Cardiac muscle cell (in vitro differentiated cells and primary cell): ENCODE data around the gene ABTB2. TPM values are rescaled to one million over a fixed set of nuclear protein-coding genes. Genes with fewer than 3 reads are reported as not detected.

Source experiments
- DNase-seq, 2 donors: peaks; one replicate each; pipeline versions ENCODE4 v3.0.0 to v3.0.0-alpha.2; 2010 to 2017; ENCODE audit warnings: low read depth in 1 of 2, low spot score in 1 of 2
- H3K27ac ChIP-seq: fragments of 200-600 bp; sonication (generic); 2 replicates; pipeline ENCODE4 v1.5.1; 2016
- H3K27me3 ChIP-seq: fragments of 200-600 bp; sonication (generic); 2 replicates; pipeline ENCODE4 v1.6.0; 2016; ENCODE audit warnings: control low read depth
- H3K36me3 ChIP-seq: fragments of 200-600 bp; sonication (generic); 2 replicates; pipeline ENCODE4 v1.5.1; 2016; ENCODE audit warnings: control low read depth
- H3K4me1 ChIP-seq: fragments of 200-600 bp; sonication (generic); 2 replicates; pipeline ENCODE4 v1.8.1; 2017; ENCODE audit warnings: low read depth, mild to moderate bottlenecking, mixed run types
- H3K4me3 ChIP-seq: fragments of 200-600 bp; sonication (generic); 2 replicates; pipeline ENCODE4 v1.5.1; 2016; ENCODE audit warnings: mild to moderate bottlenecking
- H3K9me3 ChIP-seq: fragments of 200-600 bp; sonication (generic); 2 replicates; pipeline ENCODE4 v1.5.1; 2017; ENCODE audit warnings: low read depth, mild to moderate bottlenecking, control low read depth
- polyA plus RNA-seq: library from polyadenylated mRNA; unstranded; fragments of >200 nt; fragmentation: Nextera tagmentation; extraction: Ambion mirVana; gene quantifications from 2 replicates; pipeline ENCODE4 v1.2.1, GENCODE V29; 2016
- total RNA-seq: library from RNA; depleted of rRNA; stranded (reverse); fragments of >200 nt; gene quantifications from 2 replicates; pipeline ENCODE4 v1.2.3, GENCODE V29; 2016
- TF ChIP-seq, protein P1 (sequence below): IDR thresholded peaks from 2 replicates; pipeline ENCODE4 v1.5.1; 2012; ENCODE audit warnings: low read depth, mild to moderate bottlenecking, low read length

Gene ABTB2
- total and polyA plus RNA-seq, 2 experiments from 2014 or later: 29.0 to 61.3 TPM

DNA sequence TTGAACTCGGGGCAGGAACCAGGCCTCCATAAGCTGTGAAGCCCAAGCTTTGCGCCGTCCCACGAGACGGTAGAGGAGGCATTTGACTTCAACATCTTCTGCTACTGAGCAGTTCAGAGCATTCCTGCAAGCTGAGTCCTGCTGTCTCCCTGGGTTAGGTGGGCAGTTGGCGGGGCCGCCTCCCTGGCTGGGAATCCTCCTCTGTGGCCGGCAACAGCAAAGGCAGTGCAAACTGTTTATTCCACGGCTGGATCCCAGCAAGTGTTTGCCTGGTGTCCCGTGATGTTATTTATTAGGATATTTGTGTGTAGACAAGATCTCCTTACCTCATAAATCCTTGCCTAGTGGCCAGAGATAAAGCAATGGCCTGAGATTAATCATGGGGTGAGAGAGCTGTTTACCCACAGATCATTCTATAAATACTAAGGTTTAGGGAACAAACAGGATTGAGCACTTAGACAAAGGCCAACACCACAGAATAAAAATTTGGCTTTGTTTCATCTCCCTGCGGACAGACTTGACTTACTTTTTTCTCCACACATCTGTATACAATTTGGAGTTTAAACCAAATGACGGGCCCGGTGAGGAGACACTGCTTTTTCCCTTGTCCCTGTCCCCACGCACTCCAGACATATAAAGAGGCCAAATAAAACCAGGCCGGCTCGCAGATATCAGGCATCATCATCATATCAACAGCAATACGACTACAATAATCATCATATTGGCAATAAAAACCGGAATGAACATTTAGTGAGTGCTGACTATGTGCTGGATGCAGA is 189.0 kb downstream of the ABTB2 start:
- H3K36me3 ChIP-seq: peaks cover 37% of the 10 kb centered on the region
- H3K4me1 ChIP-seq: no peaks in the 10 kb centered on the region
- H3K27ac ChIP-seq: no peak overlapping the region
- no peak overlapping the region for H3K4me3 ChIP-seq
- no peaks in the 10 kb centered on the region for H3K27me3 ChIP-seq
- no peaks in the 10 kb centered on the region for H3K9me3 ChIP-seq
- no peak for DNase-seq
- TF ChIP-seq, protein P1, sequence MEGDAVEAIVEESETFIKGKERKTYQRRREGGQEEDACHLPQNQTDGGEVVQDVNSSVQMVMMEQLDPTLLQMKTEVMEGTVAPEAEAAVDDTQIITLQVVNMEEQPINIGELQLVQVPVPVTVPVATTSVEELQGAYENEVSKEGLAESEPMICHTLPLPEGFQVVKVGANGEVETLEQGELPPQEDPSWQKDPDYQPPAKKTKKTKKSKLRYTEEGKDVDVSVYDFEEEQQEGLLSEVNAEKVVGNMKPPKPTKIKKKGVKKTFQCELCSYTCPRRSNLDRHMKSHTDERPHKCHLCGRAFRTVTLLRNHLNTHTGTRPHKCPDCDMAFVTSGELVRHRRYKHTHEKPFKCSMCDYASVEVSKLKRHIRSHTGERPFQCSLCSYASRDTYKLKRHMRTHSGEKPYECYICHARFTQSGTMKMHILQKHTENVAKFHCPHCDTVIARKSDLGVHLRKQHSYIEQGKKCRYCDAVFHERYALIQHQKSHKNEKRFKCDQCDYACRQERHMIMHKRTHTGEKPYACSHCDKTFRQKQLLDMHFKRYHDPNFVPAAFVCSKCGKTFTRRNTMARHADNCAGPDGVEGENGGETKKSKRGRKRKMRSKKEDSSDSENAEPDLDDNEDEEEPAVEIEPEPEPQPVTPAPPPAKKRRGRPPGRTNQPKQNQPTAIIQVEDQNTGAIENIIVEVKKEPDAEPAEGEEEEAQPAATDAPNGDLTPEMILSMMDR: no peak

DNA sequence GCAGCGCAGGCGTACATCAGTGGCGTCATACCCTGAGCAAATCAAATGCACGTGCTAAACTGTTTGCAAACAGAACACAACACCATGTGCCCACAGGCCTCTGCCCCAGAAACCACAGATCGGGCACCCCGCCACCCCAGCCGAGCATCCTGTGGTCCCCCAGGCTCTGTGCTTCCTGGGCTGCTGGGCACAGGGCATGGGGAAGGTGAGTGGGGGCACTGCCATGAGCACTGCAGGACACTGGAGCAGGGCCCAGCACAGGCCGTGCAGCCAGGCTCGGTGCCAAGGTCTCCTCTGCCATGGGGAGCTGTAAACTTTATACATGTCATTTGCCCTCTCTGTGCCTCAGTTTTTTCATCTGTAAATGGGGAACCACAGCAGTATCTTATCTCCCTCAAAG is 189.8 kb downstream of the ABTB2 start:
- no peaks in the 10 kb centered on the region for H3K4me1 ChIP-seq
- peaks cover 45% of the 10 kb centered on the region for H3K36me3 ChIP-seq
- H3K4me3 ChIP-seq: no peak overlapping the region
- TF ChIP-seq, protein P1: no peak
- no peaks in the 10 kb centered on the region for H3K9me3 ChIP-seq
- DNase-seq: no peak
- H3K27me3 ChIP-seq: no peaks in the 10 kb centered on the region
- H3K27ac ChIP-seq: no peak overlapping the region

DNA sequence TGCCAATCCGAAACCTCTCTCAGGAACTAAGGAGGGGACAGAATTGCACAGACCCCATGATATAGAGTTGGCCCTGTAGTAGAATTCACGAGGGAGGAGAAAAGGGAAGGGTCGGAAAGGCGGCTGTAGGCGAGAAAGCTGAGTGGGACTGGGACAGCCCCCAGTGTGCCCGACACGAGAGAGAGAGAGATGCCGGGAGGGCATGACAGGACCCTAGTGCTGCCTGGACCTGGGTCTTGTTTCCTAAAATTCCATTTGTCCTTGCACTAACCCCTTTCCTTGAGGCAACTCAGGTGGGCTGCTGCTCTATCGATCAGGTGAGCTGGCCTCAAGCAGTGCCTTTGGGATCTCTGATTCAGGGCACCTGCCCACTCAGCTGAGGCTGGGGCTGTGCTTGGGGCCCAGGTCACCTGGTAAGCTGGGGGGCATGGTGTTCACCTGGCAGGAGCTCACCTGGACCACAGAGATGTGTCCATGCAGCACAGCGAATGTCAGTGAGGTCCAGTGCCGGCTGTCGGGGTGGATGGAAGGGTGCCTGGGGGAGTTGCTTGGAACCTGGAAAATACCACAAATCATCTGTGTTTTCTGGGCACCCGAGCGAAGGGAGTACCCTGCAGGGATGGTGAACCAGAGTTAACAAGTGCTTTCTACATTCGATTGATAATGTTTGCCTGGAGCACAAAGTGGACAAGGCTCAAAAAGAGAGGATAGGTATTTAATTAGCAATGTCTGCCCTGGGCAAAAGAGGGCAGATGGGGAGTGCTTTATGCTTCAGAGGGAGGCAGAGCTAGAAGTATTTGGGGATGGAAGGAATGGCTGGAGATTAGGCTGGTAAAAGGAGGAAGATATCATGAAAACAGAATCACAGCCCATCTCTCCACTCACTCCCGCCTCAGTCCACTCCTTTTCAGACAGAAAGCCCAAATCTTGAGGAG is 190.7 kb downstream of the ABTB2 start:
- TF ChIP-seq, protein P1: no peak
- H3K27me3 ChIP-seq: no peaks in the 10 kb centered on the region
- H3K4me3 ChIP-seq: no peak overlapping the region
- H3K4me1 ChIP-seq: no peaks in the 10 kb centered on the region
- no peaks in the 10 kb centered on the region for H3K9me3 ChIP-seq
- DNase-seq: no peak
- H3K36me3 ChIP-seq: peaks cover 53% of the 10 kb centered on the region
- H3K27ac ChIP-seq: no peak overlapping the region

DNA sequence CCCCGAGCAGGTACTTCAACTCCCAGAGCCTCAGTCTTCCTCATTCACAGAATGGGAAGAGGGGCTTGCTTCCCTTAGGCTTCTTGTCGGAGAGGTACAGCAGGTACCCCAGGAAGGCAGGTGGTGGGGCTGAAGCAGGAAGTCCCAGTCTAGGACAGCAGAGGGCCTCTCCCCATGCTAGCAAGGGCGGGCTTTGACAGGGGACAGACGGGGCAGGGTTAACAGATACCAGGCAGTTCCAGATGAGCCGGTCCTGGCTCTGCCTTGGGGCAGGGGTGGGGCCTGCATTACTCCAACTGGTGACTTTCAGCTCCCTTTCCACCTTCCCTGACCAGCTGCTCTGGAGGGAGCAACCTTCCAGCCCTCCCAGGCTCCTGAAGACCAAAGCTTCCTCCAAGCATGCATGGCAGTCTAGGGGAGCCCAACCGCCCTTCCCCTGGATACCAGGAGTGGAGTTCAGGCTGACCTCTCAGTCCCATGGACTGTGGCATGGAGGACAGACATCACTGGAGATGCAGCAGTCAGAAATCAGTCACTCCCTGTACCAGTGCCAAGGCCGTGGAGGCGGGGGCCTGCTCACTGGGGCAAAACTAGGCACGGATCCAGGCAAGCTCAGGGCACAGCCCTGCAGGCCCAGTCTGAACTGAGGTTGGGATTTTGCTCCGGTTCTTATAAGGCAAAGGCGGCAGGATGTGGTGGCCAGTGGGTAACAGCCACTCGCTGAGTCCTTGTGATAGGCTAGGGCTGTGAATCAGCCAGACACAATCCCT is 191.8 kb downstream of the ABTB2 start:
- peaks cover 57% of the 10 kb centered on the region for H3K36me3 ChIP-seq
- H3K9me3 ChIP-seq: no peaks in the 10 kb centered on the region
- no peak overlapping the region for H3K4me3 ChIP-seq
- H3K27me3 ChIP-seq: no peaks in the 10 kb centered on the region
- TF ChIP-seq, protein P1: no peak
- DNase-seq: no peak
- H3K27ac ChIP-seq: no peak overlapping the region
- no peaks in the 10 kb centered on the region for H3K4me1 ChIP-seq

DNA sequence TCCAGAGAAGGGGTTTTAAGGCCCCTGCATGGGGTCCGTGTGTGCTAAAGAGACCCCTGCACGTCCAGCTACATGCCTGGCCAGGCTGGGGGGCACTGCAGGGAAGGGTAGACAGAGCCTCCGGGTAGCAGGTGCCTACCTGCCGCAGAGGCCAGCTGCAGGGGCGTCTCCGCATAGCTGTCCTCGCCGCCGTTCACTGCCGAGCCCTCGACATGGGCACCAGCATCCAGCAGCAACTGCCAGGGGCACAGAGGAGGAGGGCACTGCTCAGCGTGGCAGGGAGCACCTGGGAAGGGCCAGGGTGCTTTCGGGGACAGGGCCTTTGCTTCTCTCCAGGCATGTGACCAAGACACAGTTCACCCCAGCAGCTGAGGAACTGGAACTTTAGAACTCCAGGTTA is 192.7 kb downstream of the ABTB2 start:
- Histone ChIP-seq H3K4me3 (no peak overlapping the region), H3K4me1 (no peaks in the 10 kb centered on the region), H3K9me3 (no peaks in the 10 kb centered on the region), H3K27ac (no peak overlapping the region), H3K36me3 (peaks cover 52% of the 10 kb centered on the region), H3K27me3 (no peaks in the 10 kb centered on the region)
- TF ChIP-seq, protein P1: no peak
- DNase-seq: no peak
